GM12864 (cell line): ENCODE measurements around the gene CLDN12.
A peak's percentile ranks its signal among the peaks of the same experiment; 100 is the strongest.

Source experiments
- DNase-seq: peaks from one replicate; pipeline ENCODE4 v3.0.0-alpha.2; 2011; ENCODE audit warnings: low read depth
- H3K4me3 ChIP-seq: 2 replicates; pipeline ENCODE4 v1.5.1; 2011; ENCODE audit warnings: mild to moderate bottlenecking, low read depth, low read length, control low read depth
- CTCF ChIP-seq: IDR thresholded peaks from 2 replicates; pipeline ENCODE4 v1.5.1; 2011; ENCODE audit warnings: low read depth, mild to moderate bottlenecking, moderate library complexity, low read length, control low read depth, inconsistent platforms; ENCODE audit errors: missing control alignments

Gene CLDN12

GRCh38 chr7:90391488-90391887 lies 11.8 kb upstream of the CLDN12 start:
- DNase-seq: no peak
- H3K4me3 ChIP-seq: no peak overlapping the region
- TF ChIP-seq CTCF: no peak

- TF ChIP-seq CTCF: no peak
- no peak for DNase-seq
- no peak overlapping the region for H3K4me3 ChIP-seq
These were observed 6.8 kb upstream of the CLDN12 start for GRCh38 chr7:90396420-90396819.

- DNase-seq: no peak
- TF ChIP-seq CTCF: no peak
- no peak overlapping the region for H3K4me3 ChIP-seq
These were observed 1.3 kb upstream of the CLDN12 start for GRCh38 chr7:90401989-90402388.

GRCh38 chr7:90402785-90403173 lies 482 bp upstream of the CLDN12 start:
- no peak for TF ChIP-seq CTCF
- no peak for DNase-seq
- peak overlapping the region; percentile 80 for H3K4me3 ChIP-seq

- no peak for DNase-seq
- no peak for TF ChIP-seq CTCF
- no peak overlapping the region for H3K4me3 ChIP-seq
These were observed 1.5 kb downstream of the CLDN12 start for GRCh38 chr7:90404777-90405176.

- H3K4me3 ChIP-seq: no peak overlapping the region
- no peak for TF ChIP-seq CTCF
- no peak for DNase-seq
These were observed 4.2 kb downstream of the CLDN12 start for GRCh38 chr7:90407484-90407821.

DNA sequence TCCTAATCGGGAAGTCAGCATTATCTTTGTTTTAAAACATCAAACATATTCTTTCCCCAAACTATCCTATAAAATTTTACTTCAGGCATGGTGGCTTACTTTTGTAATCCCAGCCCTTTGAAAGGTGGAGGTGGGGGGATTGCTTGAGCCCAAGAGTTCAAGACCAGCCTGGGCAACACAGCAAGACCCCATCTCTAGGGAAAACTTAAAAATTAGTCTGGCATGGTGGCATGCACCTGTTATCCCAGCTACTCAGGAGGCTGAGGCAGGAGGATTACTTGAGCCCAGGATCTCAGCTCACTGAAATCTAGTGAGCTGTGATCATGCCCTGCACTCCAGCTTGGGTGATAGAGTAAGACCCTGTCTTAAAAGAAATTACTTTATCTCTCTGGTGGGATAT lies 4.9 kb downstream of the CLDN12 start:
- DNase-seq: no peak
- TF ChIP-seq CTCF: no peak
- H3K4me3 ChIP-seq: no peak overlapping the region
